Measurements from ENCODE around the gene PCNP.
A peak's percentile ranks its signal among the peaks of the same experiment; 100 is the strongest.
"Not testable (repeated sequence)": the region's sequence is repeated elsewhere in the genome, so short reads cannot be mapped to it uniquely, and the experiment has no call there.

Gene PCNP

DNA sequence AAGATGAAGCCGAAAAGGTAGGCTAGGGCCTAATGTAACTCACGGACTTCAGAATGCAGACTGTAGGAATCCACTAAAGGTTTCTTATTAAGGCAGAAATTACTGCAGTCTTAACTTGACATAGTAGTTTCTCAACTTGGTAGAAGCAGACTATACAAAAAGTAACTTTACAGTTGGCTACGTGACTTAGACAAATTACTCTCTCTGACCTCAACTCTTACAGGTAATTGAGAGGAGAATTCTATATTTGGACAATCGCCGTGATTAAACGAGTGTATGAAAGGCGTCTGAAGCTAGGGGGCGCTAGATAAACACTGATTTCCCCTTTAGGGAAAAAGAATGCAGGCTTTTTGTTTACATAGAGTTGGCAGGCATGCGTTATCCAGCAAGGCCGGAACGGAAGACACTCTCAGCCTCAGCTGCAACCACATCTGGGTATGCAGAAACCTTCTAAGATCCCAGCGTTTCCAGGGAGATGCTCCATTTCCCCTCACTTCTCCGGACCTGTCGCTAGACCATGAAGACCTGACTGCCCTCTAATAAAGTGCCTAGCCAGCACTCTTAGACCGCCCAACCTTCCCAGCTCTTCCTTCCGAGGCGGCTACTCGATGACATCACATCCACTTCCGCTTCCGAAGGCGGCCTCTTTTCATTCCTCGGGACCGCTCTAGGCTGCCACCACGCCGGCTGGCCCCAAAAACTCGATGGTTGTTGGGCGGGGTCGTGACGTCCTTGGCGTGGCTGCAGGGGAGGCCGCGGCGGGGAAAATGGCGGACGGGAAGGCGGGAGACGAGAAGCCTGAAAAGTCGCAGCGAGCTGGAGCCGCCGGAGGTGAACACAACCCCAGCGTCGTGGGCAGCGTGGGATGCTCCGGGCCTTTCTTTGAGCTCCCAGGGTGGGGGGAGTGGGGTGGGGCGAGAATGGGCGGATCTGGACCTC, at the start of gene PCNP:
PCNP (plus strand) TSS at position 732 of the 939 bp plus-strand sequence; CDS start at position 768, 36 bp downstream.
- peak; percentile 51 for DNase-seq

GRCh38 chr3:101527441-101527840, 46.5 kb upstream of the PCNP start:
- no peak for DNase-seq

GRCh38 chr3:101527906-101528305, 46.1 kb upstream of the PCNP start:
- no peak for DNase-seq

DNA sequence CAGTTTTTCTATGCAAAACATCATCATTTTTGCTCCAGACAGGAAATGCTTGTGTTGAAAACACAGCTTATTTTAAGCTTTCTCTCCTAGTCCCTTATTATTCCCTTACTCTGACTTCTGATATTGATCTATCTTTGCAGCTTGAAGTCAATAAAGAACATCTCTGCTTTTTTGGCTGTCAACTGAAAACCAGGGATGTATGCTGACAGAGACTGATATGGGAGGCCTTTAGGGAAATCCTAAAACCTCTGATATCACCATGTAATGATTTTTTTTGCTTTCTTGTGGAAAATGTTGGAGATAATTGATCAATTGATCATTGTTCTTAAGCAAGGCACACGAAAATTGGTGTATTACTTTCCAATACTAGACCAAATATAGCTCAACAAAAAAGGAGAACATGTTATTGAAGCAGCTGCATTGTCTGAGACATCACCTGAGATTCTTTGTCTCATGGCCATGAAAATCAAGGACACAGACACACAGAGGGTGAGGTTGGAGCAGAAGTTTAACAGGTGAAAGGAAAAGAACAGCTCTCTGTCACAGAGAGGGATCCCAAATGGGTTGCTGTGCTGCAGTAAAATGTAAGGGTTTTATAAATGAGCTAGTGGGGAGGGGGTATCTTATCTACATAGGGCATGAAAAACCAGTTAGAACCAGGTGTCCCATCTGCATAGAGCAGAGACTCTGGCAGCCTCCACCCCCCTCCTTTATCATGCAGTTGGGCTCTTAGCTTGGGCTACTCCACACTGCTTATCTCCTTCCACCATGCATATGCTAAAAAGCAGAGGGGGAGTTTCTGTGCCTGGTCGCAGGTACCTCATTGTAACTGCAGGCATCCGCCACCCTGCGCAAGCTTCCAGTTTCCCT, 43.9 kb upstream of the PCNP start:
- DNase-seq, result no peak

DNA sequence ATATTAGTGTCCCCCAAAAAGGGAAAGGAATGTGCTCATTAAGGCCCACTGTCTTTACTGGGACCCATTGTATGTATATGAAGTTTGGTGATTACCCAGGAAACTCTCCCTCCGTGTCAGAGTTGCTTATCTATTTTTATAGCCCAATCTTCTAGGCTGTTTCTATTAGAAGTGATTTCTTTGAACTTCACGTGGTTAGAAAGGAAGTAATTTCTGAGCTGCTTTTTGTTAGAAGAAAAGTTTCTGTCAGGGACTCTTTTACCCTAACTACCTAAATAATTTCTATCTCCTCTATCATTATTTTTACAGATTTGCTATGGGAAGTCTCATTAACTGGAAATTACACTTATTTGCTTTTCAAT, 43.3 kb upstream of the PCNP start:
- DNase-seq, result no peak

DNA sequence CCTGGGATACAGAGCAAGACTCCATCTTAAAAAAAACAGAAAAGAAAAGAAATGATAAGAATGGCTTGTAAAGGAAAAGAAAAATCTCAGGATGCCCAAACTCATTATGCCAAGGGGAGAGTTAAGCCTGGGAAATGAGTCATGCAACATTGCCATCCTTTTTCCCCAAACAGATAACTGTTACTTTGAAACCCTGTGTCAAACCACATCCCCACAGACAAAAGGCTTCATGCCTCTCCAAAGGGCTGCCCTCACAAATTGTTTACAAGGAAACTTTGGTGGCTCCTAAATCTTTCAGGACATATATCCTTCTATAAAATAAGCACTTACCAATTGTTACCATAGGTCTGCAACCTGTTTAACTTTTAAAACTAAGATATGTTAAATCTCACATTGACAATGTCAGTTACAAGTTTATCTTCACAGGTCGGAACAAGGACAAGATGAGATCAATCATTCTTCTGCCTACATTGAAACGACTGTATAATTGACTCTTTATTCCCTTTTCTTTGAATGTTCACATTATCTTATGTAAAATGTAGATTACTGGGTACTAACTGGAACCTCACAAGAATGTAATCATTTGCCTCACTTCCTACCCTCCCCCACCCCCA, 42.4 kb upstream of the PCNP start:
- DNase-seq, result no peak

DNA sequence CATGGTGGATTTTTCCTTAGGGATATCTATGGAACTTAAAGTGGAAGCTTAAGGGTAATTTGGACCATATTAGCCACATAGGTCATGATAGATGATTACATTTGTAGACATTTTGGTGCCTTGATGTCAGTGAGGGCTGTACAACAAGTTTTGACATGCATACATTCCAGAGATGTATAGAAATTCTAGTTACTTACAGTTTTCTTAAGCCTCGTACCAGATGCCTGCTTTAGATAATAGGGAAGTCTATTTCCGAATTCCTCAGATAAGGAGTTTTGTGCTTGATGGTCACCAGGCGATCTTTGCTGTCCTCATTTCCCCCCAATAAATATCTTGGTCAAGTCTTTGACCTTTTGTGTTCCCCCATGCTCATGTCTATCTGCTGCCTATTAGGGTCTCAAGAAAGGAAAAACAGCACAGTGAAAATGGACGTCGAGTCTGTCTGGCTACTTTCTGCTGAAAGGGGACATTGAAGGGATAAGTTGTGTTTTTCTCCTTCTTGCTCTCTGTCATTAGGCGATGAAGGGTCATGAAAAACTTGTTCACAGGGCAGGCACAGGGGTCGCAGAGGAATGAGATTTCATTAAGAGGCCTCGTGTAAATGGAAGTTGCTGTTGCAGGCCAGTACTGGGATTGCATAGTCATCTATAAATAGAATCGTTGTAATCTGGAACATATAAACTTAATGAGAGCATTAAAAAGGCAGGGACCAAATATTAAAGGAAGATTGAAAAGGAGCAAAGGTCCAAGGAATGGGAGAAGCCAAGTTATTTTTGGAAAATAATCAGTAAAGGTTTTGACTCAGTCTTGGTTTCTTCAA, 41.0 kb upstream of the PCNP start:
- DNase-seq, result no peak

DNA sequence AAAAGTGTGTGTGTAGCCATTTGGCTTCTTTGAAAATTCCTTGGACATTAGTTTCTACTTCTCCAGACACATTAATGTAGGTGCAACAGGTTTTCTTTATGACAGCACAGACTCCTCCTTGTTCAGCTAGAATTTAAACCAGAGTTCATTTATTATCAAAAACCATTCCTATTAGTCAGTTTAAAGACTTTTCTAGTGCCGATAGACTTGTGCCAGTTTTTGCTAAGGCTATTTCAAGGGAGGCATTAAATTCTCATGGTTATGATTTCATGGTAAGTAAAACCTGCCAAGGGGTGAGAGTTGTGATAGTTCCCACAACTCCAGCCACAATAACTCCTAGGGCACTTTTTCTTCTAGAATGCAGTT, 40.4 kb upstream of the PCNP start:
- no peak for DNase-seq

GRCh38 chr3:101535221-101535620, 38.8 kb upstream of the PCNP start:
- no peak for DNase-seq

DNA sequence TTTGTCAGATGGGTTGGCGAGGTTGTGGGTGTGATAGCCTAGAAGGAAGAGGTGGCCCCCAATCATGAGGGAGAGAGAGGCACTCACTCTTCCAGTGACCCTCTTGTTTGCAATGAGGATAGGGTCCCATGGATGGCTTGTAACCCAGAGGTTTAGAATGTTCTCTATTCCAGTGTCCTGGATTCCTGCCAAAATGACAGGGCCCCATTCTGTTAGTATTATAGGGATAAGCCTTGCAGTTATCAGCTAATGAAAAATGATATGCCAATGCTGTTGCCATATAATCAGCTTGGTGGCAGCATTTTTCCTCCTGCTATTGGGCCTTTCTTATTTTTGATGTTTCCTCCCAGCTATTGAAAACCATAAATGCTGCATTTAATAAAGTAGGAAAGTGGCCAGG, 37.7 kb upstream of the PCNP start:
- DNase-seq, result no peak

- not testable (repeated sequence) for DNase-seq
These were observed 37.0 kb upstream of the PCNP start for GRCh38 chr3:101536955-101537354.

GRCh38 chr3:101542957-101543356, 31.0 kb upstream of the PCNP start:
- DNase-seq, result no peak

DNA sequence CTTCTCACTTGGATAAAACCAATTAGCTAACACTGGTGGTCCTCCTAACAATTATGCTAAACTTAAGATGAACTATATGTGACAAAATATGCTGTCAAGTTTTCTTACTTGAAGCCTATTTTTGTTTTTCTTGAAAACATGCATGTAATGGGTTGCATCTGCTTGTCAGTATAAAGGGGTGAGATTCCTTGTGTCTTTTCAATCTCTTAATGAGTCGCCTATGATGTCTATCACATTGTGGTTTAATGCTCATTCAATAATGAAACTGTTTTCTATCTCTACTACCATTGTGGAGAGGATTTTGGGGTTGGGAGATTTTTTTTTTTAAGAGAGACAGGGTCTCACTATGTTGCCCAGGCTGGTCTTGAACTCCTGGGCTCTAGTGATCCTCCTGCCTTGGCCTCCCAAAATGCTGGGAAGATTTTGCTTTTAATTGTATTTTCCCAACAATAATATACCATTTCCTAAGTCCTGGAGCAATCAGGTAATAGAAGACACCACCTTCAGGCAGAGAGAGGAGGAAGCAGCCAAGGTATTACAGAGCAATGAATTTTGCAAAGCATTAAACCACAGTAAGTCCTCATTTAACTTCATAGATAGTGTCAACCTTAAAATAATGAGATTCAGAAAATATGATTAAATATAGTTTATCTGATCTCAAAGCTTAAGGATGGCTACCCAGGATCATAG, 29.7 kb upstream of the PCNP start:
- no peak for DNase-seq

- no peak for DNase-seq
These were observed 25.4 kb upstream of the PCNP start for GRCh38 chr3:101548527-101549105.

DNA sequence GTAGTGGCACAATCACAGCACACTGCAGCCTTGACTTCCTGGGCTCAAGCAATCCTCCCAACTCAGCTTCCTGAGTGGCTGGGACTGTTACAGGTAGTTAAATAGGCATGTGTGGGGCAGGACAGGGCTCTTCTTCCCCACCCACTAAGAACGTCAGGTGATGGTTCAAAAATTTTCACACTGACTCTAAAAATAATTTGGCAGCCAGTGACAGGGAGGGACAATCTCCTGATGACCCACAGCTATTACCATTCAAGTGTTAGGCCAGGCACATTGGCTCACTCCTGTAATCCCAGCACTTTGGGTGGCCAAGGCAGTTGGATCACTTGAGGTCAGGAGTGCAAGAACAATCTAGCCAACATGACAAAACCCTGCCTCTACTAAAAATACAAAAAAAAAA, 24.5 kb upstream of the PCNP start:
- no peak for DNase-seq

- not testable (repeated sequence) for DNase-seq
These were observed 22.5 kb upstream of the PCNP start for GRCh38 chr3:101551359-101552081.

- not testable (repeated sequence) for DNase-seq
These were observed 20.6 kb upstream of the PCNP start for GRCh38 chr3:101553381-101553780.

DNA sequence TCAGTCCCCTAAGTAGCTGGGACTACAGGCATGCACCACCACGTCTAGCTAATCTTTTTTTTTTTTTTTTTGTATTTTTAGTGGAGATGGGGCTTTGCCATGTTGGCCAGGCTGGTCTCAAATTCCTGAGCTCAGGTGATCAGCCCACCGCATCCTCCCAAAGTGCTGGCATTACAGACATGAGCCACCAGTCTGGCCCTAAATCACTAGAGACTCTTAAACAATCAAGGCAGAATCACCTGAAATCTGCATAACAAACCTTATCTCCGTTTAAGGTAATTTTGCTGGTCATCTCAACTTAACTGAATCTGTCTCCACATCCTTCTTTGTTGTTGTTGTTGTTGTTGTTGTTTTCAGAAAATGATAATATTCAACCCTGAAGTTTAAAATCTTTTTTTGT, 17.9 kb upstream of the PCNP start:
- no peak for DNase-seq

GRCh38 chr3:101561630-101562328, 12.2 kb upstream of the PCNP start, which contains the start of gene TRMT10C:
TSS of gene TRMT10C (plus strand) at chr3:101561868. CDS start at chr3:101564782, 2,914 bp downstream.
- peak; percentile 71 for DNase-seq

Measured in 8988T (cell line).